Measurements from ENCODE around the gene SAFB2. TPM values are rescaled to one million over a fixed set of nuclear protein-coding genes. Genes with fewer than 3 reads are reported as not detected.

SAFB2 gene
- total and polyA plus RNA-seq, 2 donors from 2014 or later: 67.1 to 113 TPM

GRCh38 chr19:5571777-5572176, 50.8 kb downstream of the SAFB2 start:
- peaks cover 8% of the 10 kb centered on the region for H3K27me3 ChIP-seq (ENCODE audit: control insufficient read depth, insufficient read depth, low read length)
- H3K9ac ChIP-seq (ENCODE audit: low read length in 3 of 3): no peak overlapping the region
- FAIRE-seq (no peak), DNase-seq (no peak)
- intact Hi-C loops (cut with DNase I): no loop called here
- TF ChIP-seq CTCF (IDR thresholded peaks at IDR 0.05; ENCODE audit: borderline replicate concordance, extremely low read depth, insufficient read depth): no peak
- no peak overlapping the region for H3K4me3 ChIP-seq (ENCODE audit: low read length in 3 of 3)
- H3K27ac ChIP-seq (ENCODE audit: low read depth in 2 of 2, low read length in 2 of 2): no peak overlapping the region
- no peaks in the 10 kb centered on the region for H3K9me3 ChIP-seq (ENCODE audit: control insufficient read depth in 2 of 3, insufficient read depth in 1 of 3, low read length in 3 of 3)
- H3K36me3 ChIP-seq (ENCODE audit: control insufficient read depth in 2 of 3, insufficient read depth in 3 of 3, low read length in 3 of 3): no peaks in the 10 kb centered on the region
- no peaks in the 10 kb centered on the region for H3K4me1 ChIP-seq (ENCODE audit: control insufficient read depth in 2 of 3, insufficient read depth in 2 of 3, low read depth in 1 of 3, low read length in 3 of 3)

GRCh38 chr19:5567970-5568407, 54.6 kb downstream of the SAFB2 start:
- peaks cover 15% of the 10 kb centered on the region for H3K27me3 ChIP-seq (ENCODE audit: control insufficient read depth, insufficient read depth, low read length)
- DNase-seq (peak in 1 of 5 donors; percentile 50), FAIRE-seq (no peak)
- H3K9me3 ChIP-seq (ENCODE audit: control insufficient read depth in 2 of 3, insufficient read depth in 1 of 3, low read length in 3 of 3): no peaks in the 10 kb centered on the region
- intact Hi-C loops (cut with DNase I): no loop called here
- H3K27ac ChIP-seq (ENCODE audit: low read depth in 2 of 2, low read length in 2 of 2): no peak overlapping the region
- H3K36me3 ChIP-seq (ENCODE audit: control insufficient read depth in 2 of 3, insufficient read depth in 3 of 3, low read length in 3 of 3): no peaks in the 10 kb centered on the region
- H3K4me3 ChIP-seq (ENCODE audit: low read length in 3 of 3): no peak overlapping the region
- no peak overlapping the region for H3K9ac ChIP-seq (ENCODE audit: low read length in 3 of 3)
- no peak for TF ChIP-seq CTCF (IDR thresholded peaks at IDR 0.05; ENCODE audit: borderline replicate concordance, extremely low read depth, insufficient read depth)
- H3K4me1 ChIP-seq (ENCODE audit: control insufficient read depth in 2 of 3, insufficient read depth in 2 of 3, low read depth in 1 of 3, low read length in 3 of 3): no peaks in the 10 kb centered on the region

- Histone ChIP-seq H3K36me3 (ENCODE audit: control insufficient read depth in 2 of 3, insufficient read depth in 3 of 3, low read length in 3 of 3) (no peaks in the 10 kb centered on the region), H3K9me3 (ENCODE audit: control insufficient read depth in 2 of 3, insufficient read depth in 1 of 3, low read length in 3 of 3) (no peaks in the 10 kb centered on the region), H3K9ac (ENCODE audit: low read length in 3 of 3) (no peak within 1 kb of the TSS), H3K4me1 (ENCODE audit: control insufficient read depth in 2 of 3, insufficient read depth in 2 of 3, low read depth in 1 of 3, low read length in 3 of 3) (no peaks in the 10 kb centered on the region), H3K27ac (ENCODE audit: low read depth in 2 of 2, low read length in 2 of 2) (no peak within 1 kb of the TSS), H3K27me3 (ENCODE audit: control insufficient read depth, insufficient read depth, low read length) (peaks cover 15% of the 10 kb centered on the region), H3K4me3 (ENCODE audit: low read length in 3 of 3) (no peak within 1 kb of the TSS)
- DNase-seq (peak in 4 of 5 donors; percentile 38 to 51 (median 42)), FAIRE-seq (no peak)
- intact Hi-C loops (cut with DNase I): no loop called here
- no peak for TF ChIP-seq CTCF (IDR thresholded peaks at IDR 0.05; ENCODE audit: borderline replicate concordance, extremely low read depth, insufficient read depth)
Measured at GRCh38 chr19:5567360-5567969, 55.1 kb downstream of the SAFB2 start, which contains the start of gene TINCR. Gene TINCR, minus strand, starts transcription at chr19:5567953.

All from kidney (tissue), 14 donors.